Measurements from ENCODE around the gene DCAF11. TPM values are rescaled to one million over a fixed set of nuclear protein-coding genes. Genes with fewer than 3 reads are reported as not detected.

Gene DCAF11
- total and polyA plus RNA-seq, 2 of the 13 experiments (the other 11 are each of a cell fraction or from before 2014, with no cell fraction given) = 150 to 257 TPM

DNA sequence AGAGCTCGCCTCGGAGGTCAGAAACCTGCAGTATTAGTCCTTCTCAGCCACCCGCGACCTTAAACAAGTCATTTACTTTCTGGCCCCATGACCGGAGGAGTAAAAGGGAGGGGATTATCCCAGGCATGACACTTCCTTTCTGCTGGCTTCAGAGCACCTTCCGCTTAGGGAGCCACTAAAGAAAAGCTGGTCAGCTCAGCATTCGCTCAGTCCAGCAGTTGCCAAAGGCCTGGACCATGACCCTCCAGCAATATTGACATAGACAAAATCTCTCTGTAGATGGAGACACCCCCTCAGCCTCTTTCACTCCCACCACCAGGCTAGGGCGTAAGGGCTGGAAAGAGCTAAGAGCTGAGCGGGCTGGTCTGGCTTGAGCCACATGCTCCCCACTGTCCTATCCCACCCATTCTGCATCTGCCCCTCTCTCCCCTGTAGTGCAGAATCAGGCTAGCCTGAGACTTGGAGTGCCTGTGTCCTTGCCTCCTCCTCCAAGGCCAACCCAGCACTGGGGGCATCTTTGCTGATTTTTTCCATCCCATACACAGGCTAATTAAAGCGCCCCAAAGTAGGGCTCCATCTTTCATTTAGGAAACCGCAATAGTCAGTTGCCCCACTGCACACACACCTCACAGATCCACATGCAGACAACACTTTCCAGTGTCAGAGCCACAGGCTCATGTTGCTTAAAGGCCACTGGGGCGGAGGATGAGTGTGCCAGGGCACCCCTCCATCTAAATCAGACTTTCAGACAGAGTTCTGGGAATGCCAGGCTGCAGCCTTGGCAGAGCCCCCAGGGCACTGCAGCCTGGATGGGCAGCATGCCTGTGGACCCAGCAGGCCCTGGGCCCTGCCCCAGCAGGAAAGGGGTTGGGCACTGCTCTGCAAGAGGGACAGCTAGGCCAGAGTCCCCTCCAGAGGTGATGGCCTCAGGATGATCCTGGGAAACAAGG is 47.2 kb upstream of the DCAF11 start (continued):
- TF ChIP-seq, protein P1, sequence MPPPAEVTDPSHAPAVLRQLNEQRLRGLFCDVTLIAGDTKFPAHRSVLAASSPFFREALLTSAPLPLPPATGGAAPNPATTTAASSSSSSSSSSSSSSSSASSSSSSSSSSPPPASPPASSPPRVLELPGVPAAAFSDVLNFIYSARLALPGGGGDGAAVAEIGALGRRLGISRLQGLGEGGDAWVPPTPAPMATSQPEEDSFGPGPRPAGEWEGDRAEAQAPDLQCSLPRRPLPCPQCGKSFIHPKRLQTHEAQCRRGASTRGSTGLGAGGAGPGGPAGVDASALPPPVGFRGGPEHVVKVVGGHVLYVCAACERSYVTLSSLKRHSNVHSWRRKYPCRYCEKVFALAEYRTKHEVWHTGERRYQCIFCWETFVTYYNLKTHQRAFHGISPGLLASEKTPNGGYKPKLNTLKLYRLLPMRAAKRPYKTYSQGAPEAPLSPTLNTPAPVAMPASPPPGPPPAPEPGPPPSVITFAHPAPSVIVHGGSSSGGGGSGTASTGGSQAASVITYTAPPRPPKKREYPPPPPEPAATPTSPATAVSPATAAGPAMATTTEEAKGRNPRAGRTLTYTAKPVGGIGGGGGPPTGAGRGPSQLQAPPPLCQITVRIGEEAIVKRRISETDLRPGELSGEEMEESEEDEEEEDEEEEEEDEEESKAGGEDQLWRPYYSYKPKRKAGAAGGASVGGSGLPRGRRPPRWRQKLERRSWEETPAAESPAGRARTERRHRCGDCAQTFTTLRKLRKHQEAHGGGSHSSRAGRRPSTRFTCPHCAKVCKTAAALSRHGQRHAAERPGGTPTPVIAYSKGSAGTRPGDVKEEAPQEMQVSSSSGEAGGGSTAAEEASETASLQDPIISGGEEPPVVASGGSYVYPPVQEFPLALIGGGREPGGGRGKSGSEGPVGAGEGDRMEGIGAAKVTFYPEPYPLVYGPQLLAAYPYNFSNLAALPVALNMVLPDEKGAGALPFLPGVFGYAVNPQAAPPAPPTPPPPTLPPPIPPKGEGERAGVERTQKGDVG (CRISPR knock-in tag; IDR thresholded peaks at IDR 0.05; ENCODE audit: borderline replicate concordance) = no peak; the same call in 1 of the 2 replicates
- TF ChIP-seq SP5 (CRISPR knock-in tag; IDR thresholded peaks at IDR 0.05; ENCODE audit: borderline replicate concordance, low read depth) = peak; percentile 27; the same call in 1 of the 2 replicates
- TF ChIP-seq CCDC6 (CRISPR knock-in tag; IDR thresholded peaks at IDR 0.05) = 0 out of 2 replicates have a peak, but pooled peaks have one; percentile 47
- TF ChIP-seq, protein P2, sequence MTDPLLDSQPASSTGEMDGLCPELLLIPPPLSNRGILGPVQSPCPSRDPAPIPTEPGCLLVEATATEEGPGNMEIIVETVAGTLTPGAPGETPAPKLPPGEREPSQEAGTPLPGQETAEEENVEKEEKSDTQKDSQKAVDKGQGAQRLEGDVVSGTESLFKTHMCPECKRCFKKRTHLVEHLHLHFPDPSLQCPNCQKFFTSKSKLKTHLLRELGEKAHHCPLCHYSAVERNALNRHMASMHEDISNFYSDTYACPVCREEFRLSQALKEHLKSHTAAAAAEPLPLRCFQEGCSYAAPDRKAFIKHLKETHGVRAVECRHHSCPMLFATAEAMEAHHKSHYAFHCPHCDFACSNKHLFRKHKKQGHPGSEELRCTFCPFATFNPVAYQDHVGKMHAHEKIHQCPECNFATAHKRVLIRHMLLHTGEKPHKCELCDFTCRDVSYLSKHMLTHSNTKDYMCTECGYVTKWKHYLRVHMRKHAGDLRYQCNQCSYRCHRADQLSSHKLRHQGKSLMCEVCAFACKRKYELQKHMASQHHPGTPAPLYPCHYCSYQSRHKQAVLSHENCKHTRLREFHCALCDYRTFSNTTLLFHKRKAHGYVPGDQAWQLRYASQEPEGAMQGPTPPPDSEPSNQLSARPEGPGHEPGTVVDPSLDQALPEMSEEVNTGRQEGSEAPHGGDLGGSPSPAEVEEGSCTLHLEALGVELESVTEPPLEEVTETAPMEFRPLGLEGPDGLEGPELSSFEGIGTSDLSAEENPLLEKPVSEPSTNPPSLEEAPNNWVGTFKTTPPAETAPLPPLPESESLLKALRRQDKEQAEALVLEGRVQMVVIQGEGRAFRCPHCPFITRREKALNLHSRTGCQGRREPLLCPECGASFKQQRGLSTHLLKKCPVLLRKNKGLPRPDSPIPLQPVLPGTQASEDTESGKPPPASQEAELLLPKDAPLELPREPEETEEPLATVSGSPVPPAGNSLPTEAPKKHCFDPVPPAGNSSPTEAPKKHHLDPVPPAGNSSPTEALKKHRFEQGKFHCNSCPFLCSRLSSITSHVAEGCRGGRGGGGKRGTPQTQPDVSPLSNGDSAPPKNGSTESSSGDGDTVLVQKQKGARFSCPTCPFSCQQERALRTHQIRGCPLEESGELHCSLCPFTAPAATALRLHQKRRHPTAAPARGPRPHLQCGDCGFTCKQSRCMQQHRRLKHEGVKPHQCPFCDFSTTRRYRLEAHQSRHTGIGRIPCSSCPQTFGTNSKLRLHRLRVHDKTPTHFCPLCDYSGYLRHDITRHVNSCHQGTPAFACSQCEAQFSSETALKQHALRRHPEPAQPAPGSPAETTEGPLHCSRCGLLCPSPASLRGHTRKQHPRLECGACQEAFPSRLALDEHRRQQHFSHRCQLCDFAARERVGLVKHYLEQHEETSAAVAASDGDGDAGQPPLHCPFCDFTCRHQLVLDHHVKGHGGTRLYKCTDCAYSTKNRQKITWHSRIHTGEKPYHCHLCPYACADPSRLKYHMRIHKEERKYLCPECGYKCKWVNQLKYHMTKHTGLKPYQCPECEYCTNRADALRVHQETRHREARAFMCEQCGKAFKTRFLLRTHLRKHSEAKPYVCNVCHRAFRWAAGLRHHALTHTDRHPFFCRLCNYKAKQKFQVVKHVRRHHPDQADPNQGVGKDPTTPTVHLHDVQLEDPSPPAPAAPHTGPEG (CRISPR knock-in tag; IDR thresholded peaks at IDR 0.05) = no peak
- TF ChIP-seq, protein P3, sequence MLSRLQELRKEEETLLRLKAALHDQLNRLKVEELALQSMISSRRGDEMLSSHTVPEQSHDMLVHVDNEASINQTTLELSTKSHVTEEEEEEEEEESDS (CRISPR knock-in tag; IDR thresholded peaks at IDR 0.05; ENCODE audit: borderline replicate concordance) = no peak
- TF ChIP-seq ZNF547 (CRISPR knock-in tag; IDR thresholded peaks at IDR 0.05) = peak; percentile 22; the same call in 1 of the 2 replicates
- TF ChIP-seq IRX3 (CRISPR knock-in tag; IDR thresholded peaks at IDR 0.05; ENCODE audit: borderline replicate concordance, low read depth) = no peak
- no peak for TF ChIP-seq GTF2F1 (IDR thresholded peaks at IDR 0.05; ENCODE audit: low read length)
- TF ChIP-seq, protein P4, sequence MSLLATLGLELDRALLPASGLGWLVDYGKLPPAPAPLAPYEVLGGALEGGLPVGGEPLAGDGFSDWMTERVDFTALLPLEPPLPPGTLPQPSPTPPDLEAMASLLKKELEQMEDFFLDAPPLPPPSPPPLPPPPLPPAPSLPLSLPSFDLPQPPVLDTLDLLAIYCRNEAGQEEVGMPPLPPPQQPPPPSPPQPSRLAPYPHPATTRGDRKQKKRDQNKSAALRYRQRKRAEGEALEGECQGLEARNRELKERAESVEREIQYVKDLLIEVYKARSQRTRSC (CRISPR knock-in tag; IDR thresholded peaks at IDR 0.05; ENCODE audit: low read depth) = no peak
- TF ChIP-seq ZNF747 (CRISPR knock-in tag; IDR thresholded peaks at IDR 0.05; ENCODE audit: borderline replicate concordance) = peak; percentile 27; the same call in 1 of the 2 replicates
- no peak for TF ChIP-seq PHF5A (CRISPR knock-in tag; IDR thresholded peaks at IDR 0.05; ENCODE audit: low read depth, unreplicated experiment)
- peak; percentile 42; the same call in 1 of the 2 replicates for TF ChIP-seq MXD4 (CRISPR knock-in tag; IDR thresholded peaks at IDR 0.05)
- TF ChIP-seq, protein P5, sequence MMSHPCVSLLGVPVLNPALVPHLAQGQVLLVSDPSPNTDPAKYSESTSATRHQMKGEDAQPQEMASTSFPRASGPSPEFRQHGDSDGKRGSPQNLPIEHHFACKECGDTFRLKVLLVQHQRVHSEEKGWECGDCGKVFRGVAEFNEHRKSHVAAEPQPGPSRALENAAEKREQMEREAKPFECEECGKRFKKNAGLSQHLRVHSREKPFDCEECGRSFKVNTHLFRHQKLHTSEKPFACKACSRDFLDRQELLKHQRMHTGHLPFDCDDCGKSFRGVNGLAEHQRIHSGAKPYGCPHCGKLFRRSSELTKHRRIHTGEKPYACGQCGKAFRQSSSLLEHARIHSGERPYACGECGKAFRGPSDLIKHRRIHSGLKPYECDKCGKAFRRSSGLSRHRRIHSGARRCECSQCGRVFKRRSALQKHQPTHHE (CRISPR knock-in tag; IDR thresholded peaks at IDR 0.05; ENCODE audit: borderline replicate concordance) = no peak
- no peak for TF ChIP-seq ARID2 (CRISPR knock-in tag; IDR thresholded peaks at IDR 0.05; ENCODE audit: borderline replicate concordance)
- TF ChIP-seq ZNF274 (CRISPR knock-in tag; IDR thresholded peaks at IDR 0.05) = no peak
